Measurements from ENCODE around the gene LCK. TPM values are rescaled to one million over a fixed set of nuclear protein-coding genes. Genes with fewer than 3 reads are reported as not detected.
A peak's percentile ranks its signal among the peaks of the same experiment; 100 is the strongest.

The LCK gene
- total and polyA plus RNA-seq, 10 of the 15 experiments (the other 5 are each of a cell fraction or from before 2014, with no cell fraction given): 31.5 to 173 (median 119) TPM

DNA sequence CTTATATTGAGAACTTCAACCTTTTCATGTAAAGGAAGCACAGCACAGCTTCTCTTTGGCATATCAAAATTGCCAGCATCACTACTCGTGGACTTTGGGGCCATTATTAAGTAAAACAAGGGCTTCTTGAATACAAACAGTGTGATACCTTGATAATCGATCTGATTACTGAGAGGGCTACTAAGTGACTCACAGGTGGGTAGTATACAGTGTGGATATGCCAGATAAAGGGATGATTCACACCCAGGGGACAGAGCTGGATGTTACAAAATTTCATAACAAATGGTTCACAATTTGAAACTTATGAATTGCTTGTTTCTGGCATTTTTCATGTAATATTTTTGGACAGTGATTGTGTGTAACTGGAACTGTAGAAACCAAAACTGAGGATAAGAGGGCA lies 56.3 kb downstream of the LCK start:
- Histone ChIP-seq H3K4me2 (ENCODE audit: control insufficient read depth, insufficient read depth) (peak overlapping the region; percentile 13; the same call in 1 of the 2 replicates), H3K79me2 (ENCODE audit: control insufficient read depth, insufficient read depth, low read length) (peaks cover 74% of the 10 kb centered on the region), H4K20me1 (ENCODE audit: control insufficient read depth, insufficient read depth) (peaks cover 3% of the 10 kb centered on the region; the same call in 1 of the 2 replicates), H3K4me3 (no peak overlapping the region), H3K27ac (ENCODE audit: control insufficient read depth, insufficient read depth) (0 out of 2 replicates have a peak overlapping the region, but pooled peaks have one; percentile 8), H2AFZ (ENCODE audit: control insufficient read depth, low read depth, low read length) (no peak overlapping the region), H3K4me1 (ENCODE audit: control insufficient read depth, insufficient read depth, low read length) (peaks cover 14% of the 10 kb centered on the region), H3K9ac (ENCODE audit: control insufficient read depth, insufficient read depth, low read length) (no peak overlapping the region), H3K9me3 (replicated peaks; ENCODE audit: control insufficient read depth, insufficient read depth, low read length) (peaks cover 11% of the 10 kb centered on the region), H3K27me3 (replicated peaks in 1 of 2; ENCODE audit: control insufficient read depth in 2 of 2, insufficient read depth in 2 of 2, low read length in 1 of 2) (no peaks in the 10 kb centered on the region), H3K36me3 (ENCODE audit: control insufficient read depth in 2 of 2, insufficient read depth in 2 of 2, low read length in 1 of 2) (peaks cover 17 to 33% of the 10 kb centered on the region in 2 experiments)
- DNase-seq (ENCODE audit: low read depth, low spot score) (no peak), ATAC-seq (no peak), FAIRE-seq (no peak)
- POLR2A ChIA-PET: interaction anchor here (0.6 to 2.8 kb wide), 3 partner anchors 10 to 337 kb away, joined by 3 to 13 read pairs (median 3); no protein-coding TSS in a partner anchor
- RAD21 ChIA-PET (ENCODE audit: unreplicated experiment): interaction anchor here (0.9 to 2.7 kb wide), 6 partner anchors 9 to 59 kb away, joined by 3 to 9 read pairs (median 4); no protein-coding TSS in a partner anchor
- WGBS (ENCODE audit: insufficient coverage, insufficient replicate concordance, low lambda C conversion rate, missing lambda C conversion rate): 77% methylated on average over 2 of the region's 2 CpGs
- SMC1A ChIA-PET (ENCODE audit: uncharacterized antibody, unreplicated experiment): interaction anchor here (0.6 to 4.0 kb wide), 9 partner anchors 8 to 185 kb away, joined by 3 to 12 read pairs (median 6); no protein-coding TSS in a partner anchor
- CTCF ChIA-PET: interaction anchor here (1.0 to 2.5 kb wide), 8 partner anchors 10 to 92 kb away, joined by 3 to 16 read pairs (median 8); no protein-coding TSS in a partner anchor
- in situ Hi-C loops (cut with MboI) (no loop called here), intact Hi-C loops (cut with micrococcal nuclease; ENCODE audit: unreplicated experiment) (no loop called here)
- BruUV-seq (replicated peaks): no TSS peak
- TF ChIP-seq, protein P1, sequence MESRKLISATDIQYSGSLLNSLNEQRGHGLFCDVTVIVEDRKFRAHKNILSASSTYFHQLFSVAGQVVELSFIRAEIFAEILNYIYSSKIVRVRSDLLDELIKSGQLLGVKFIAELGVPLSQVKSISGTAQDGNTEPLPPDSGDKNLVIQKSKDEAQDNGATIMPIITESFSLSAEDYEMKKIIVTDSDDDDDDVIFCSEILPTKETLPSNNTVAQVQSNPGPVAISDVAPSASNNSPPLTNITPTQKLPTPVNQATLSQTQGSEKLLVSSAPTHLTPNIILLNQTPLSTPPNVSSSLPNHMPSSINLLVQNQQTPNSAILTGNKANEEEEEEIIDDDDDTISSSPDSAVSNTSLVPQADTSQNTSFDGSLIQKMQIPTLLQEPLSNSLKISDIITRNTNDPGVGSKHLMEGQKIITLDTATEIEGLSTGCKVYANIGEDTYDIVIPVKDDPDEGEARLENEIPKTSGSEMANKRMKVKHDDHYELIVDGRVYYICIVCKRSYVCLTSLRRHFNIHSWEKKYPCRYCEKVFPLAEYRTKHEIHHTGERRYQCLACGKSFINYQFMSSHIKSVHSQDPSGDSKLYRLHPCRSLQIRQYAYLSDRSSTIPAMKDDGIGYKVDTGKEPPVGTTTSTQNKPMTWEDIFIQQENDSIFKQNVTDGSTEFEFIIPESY (IDR thresholded peaks at IDR 0.05): no peak
- TF ChIP-seq CHD1 (IDR thresholded peaks at IDR 0.05; ENCODE audit: low read depth, low read length) (no peak), EP300 (IDR thresholded peaks at IDR 0.05; ENCODE audit: borderline replicate concordance in 1 of 2, control insufficient read depth in 1 of 2, low read depth in 2 of 2, low read length in 2 of 2) (no peak), ETV6 (conservative IDR thresholded peaks at IDR 0.05 in 1 of 2, IDR thresholded peaks at IDR 0.05 in 1 of 2; ENCODE audit: borderline replicate concordance in 1 of 2, low read depth in 1 of 2) (no peak), FOXK2 (IDR thresholded peaks at IDR 0.05) (no peak), NR2C2 (IDR thresholded peaks at IDR 0.05; ENCODE audit: borderline replicate concordance, control insufficient read depth, insufficient read length, low read depth) (no peak), EED (IDR thresholded peaks at IDR 0.05; ENCODE audit: low read depth) (no peak), NR2C1 (IDR thresholded peaks at IDR 0.05) (no peak), POLR2AphosphoS2 (IDR thresholded peaks at IDR 0.05; ENCODE audit: low read depth, low read length) (no peak), SUPT20H (IDR thresholded peaks at IDR 0.05; ENCODE audit: borderline replicate concordance, control insufficient read depth, low read depth, low read length) (no peak), ASH2L (IDR thresholded peaks at IDR 0.05; ENCODE audit: borderline replicate concordance, low read depth) (no peak), EZH2 (IDR thresholded peaks at IDR 0.05; ENCODE audit: borderline replicate concordance, control insufficient read depth, low read depth, low read length) (no peak)
- TF ChIP-seq, protein P2, sequence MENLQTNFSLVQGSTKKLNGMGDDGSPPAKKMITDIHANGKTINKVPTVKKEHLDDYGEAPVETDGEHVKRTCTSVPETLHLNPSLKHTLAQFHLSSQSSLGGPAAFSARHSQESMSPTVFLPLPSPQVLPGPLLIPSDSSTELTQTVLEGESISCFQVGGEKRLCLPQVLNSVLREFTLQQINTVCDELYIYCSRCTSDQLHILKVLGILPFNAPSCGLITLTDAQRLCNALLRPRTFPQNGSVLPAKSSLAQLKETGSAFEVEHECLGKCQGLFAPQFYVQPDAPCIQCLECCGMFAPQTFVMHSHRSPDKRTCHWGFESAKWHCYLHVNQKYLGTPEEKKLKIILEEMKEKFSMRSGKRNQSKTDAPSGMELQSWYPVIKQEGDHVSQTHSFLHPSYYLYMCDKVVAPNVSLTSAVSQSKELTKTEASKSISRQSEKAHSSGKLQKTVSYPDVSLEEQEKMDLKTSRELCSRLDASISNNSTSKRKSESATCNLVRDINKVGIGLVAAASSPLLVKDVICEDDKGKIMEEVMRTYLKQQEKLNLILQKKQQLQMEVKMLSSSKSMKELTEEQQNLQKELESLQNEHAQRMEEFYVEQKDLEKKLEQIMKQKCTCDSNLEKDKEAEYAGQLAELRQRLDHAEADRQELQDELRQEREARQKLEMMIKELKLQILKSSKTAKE (IDR thresholded peaks at IDR 0.05; ENCODE audit: low read depth, poor library complexity, severe bottlenecking): no peak
- TF ChIP-seq, protein P3, sequence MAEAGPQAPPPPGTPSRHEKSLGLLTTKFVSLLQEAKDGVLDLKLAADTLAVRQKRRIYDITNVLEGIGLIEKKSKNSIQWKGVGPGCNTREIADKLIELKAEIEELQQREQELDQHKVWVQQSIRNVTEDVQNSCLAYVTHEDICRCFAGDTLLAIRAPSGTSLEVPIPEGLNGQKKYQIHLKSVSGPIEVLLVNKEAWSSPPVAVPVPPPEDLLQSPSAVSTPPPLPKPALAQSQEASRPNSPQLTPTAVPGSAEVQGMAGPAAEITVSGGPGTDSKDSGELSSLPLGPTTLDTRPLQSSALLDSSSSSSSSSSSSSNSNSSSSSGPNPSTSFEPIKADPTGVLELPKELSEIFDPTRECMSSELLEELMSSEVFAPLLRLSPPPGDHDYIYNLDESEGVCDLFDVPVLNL (IDR thresholded peaks at IDR 0.05; ENCODE audit: low read depth, low read length): no peak
